Stimulated activated CD8-positive, alpha-beta memory T cell treated with anti-CD3 and anti-CD28 coated beads, Interleukin-4, amount 100 ng/mL, for 1 hour (primary cell): ENCODE results near the gene PHGDH.
"Not testable (repeated sequence)": the region's sequence is repeated elsewhere in the genome, so short reads cannot be mapped to it uniquely, and the experiment has no call there.

Source experiments
- DNase-seq, 2 donors: peaks; one replicate each; pipeline ENCODE4 v3.0.0-alpha.2; 2020; ENCODE audit warnings: low read depth in 2 of 2, low spot score in 1 of 2

The PHGDH gene

DNA sequence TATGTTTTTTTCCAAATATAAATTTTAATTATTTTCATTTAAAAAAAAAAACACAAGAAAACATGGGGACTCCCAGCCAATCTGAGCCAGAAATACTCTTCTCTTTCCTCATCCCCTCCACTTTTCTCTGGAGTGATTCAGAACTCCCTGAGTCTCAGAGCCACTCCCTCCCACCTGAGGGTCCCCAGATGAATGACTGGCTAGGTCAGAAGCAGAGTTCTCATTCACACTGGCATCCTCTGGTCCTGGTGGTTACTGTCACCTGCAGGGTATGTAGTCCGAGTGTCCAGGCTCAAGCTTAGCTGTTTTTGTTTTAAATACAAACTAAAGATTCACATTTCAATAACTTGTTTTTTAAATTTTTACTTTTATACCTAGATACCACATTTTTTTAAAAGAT lies 50.7 kb downstream of the PHGDH start:
- no peak for DNase-seq

DNA sequence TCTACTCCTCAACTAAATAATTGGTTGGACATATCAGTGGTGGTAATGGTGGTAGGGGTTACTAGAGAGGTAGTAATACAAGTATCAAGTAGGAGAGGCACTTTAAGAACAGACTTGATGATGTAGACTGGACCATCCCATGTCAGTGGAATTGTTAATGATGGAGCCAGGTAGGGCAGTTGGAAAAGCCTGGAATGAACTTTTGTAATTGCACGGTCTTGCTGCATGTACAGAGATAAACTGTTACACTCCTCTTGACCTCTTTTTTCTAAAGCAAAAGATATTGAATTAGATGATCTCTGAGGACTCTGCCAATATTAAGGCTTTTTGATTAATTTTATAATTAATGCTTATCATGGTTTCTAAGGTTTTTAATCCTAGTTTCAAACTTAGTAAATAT lies 51.2 kb downstream of the PHGDH start:
- no peak for DNase-seq

DNA sequence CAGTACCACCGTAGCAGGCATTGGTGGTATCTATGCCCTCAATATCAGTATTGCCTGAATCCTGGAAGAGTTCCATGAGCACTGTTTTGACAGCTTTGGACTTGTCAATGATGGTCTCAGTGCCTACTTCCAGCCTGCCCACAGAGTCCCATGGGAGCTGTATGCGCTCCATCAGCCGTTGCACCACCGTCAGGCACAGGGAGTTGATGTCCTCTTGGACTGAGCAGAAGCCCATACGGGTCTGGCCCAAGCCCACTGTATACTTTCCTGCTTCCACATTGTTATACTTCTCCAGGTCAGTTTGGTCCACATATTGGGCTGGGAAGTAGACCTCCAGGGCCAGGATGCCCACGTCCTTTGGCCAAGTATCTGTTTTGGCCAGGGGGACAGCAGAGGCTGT lies 52.5 kb downstream of the PHGDH start:
- DNase-seq: no peak

DNA sequence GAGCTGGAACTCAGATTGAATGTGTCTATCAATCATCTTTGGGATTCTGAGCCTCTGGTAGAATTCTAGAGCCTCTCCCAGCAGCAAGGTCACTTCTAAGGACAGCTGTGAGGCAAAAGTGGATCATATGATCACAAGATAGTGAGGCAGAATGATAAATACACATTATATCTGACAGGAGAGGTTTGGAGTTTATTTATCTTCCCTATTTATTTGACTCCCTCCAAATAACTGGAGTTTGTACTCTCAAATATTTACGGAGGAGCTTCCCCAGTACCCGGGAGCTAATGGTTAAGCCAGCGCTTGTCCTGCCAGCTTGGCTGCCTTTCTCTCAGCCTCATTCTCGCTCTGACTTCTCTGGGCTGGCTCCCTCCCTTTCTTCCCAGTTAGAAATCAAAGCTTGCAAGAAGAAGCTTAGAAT lies 54.6 kb downstream of the PHGDH start:
- no peak for DNase-seq

DNA sequence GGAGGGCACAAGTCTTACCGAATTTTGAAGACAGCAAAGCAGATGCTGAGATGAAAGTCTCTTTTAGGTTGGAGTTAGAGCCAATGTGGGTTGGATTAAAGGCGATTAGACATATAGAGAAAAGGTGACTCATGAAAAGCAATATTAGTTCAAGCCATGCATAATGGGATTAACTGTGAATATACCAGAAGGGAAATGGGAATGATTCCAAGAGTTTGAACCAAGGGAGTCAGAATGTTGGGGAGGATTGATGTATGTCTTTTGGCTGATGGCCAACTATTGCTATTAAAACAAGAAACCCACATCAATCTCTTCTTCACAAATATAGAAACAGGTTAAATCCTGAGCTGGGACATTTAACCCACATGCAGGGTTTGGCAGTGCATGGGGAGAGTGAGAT lies 55.8 kb downstream of the PHGDH start:
- no peak for DNase-seq

DNA sequence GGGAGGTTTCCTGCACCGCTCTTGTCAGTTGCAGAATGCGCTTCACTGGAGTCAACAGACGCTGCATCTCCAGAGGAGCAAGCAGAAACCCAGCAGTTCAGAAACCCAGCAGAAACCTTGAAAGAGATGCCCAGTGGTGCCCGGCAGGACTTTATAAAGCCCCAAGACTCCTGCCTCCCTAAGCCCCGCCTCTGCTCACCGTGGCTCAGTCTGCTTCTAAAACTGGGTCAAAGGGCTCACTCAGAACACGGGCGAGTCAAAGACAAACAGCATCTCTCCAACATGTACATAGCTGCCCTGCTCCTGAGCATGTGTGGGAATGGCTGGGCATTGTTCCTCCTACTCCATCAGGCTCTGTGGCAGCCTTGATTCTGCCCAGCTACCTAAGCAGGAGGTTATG lies 57.0 kb downstream of the PHGDH start, which contains the start of gene HMGCS2:
TSS of gene HMGCS2 (minus strand) at position 128 of the 400 bp plus-strand sequence. CDS start at position 67, 61 bp downstream.
- no peak for DNase-seq

DNA sequence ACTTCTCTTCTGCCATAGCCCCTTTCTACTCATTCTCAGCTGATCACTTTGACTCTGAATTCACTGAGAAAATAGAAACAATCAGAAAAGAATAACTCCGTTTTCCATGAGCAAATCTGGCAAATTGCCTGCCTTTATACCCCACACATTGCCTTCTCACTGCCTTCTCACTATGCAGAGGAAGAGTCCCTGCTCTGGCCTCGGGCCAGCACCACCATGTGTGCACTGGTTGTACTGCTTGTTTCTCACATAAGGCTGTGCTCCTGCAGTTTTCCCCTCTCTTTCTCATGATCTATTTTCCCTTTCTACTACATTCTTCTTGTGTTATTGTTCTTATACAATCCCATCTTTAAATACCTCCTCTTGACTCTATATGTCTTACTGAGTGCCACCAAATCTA lies 59.3 kb downstream of the PHGDH start:
- no peak for DNase-seq

DNA sequence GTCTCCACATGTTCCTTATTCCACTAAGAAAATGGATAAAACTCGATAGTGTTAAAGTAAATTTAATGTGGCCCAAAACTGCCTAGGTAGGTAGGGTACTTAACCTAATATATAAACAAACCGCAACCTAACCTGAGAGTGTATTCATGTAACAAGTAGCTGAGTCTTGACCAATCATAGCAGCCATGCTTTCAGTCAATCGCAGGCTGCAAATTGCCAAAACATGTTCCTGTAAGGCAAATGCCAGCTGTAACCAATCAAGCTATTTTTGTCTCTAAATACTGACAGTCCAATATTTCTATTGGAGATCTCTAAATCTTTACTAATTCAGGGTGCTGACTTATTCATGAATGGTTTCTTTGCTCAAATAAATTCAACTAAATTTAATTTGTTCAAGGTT lies 60.0 kb downstream of the PHGDH start:
- DNase-seq: no peak

DNA sequence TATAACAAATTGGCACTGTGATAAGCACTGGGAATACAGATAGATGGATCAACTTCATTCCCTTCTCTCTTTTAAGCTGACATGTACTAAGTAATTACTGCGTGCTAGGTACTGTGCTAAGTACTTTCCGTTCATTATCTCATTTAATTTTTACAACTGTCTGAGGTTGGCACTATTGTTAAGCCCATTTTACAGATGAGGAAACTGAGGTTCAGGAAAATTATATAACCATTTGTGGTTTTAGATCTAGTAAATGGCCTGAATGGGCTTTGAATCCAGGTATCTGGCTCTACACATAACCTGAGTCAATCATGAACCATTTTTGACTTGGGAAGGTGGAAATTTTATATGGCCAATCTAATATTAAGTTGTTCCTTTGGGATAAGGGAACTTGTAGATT lies 60.6 kb downstream of the PHGDH start:
- no peak for DNase-seq

DNA sequence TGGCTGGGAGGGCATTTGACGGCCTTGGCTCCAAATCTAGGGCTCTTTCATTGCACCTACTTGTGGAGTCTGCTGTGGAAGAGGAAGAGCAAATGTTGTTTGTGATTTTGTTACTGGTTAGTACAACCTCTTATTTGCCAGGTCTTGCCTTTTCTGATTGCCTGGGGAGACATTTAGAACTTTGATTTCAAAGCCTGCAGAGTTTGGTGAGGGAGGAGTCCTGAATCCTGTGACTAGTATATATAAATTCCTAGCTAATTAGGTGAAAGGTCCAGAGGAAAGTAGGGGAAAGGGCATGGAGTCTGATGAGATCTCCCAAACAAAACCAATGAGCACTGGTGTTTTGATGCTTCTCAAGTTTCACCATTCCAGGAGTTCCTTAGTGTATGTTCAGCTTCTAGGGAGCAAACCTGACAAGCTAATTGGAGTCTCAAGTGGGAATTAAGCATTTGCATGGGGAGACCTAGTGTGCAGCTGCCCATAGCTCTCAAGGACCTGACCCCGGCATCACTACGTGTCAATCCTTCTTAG lies 62.0 kb downstream of the PHGDH start:
- DNase-seq: no peak

DNA sequence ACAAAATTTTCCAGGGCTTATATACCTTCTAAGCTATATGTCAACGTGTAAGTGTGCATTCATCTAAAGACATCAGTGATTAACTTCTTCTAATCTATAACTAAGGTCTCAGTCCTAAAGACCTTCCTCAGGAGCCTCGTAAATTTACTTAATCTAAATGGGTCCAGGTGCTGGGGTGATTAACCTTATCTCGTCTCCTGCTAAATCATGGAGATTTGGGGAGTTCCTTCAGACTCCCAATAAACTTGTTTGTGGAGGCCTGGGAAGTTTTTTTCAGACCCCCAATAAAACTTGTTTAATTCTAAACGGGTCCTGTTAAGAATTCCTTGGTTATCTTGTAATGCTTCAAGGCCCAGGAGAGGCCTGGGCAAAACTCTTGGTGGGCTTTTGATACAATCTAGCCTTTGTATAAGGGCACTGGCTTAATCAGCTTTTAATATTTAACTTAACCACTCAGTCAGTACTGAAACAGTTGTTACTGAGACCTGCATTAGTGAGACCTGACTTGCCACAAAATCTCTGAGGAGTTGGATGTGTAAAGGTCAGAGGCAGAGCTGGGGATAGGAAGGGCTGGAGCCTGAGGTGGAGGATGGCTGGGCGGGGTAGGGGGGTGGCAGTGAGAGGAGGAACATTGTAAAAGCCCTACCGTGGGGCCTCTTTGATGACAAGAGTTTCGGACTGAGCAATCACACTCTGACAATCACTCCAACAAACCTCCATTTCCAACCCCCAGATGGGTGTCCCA lies 63.2 kb downstream of the PHGDH start:
- no peak for DNase-seq

DNA sequence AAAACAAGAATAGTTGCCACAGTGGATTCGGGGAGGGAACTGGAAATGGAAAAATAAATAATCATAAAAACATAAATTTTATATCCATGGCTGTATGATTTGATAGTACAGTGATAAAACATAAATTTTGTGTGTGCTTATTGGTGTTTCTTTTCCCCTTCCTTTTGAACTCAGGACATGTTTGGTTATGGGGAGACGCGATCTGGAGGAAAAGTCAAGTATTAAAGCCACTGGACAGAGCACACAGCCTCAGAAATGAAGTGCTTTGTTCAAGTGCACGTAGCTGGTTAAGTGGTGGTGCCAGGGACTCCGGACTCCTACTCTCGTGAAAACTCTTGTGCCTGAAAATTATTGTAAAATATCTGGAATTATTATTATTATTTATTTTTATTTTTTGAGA lies 66.6 kb downstream of the PHGDH start:
- DNase-seq: no peak

DNA sequence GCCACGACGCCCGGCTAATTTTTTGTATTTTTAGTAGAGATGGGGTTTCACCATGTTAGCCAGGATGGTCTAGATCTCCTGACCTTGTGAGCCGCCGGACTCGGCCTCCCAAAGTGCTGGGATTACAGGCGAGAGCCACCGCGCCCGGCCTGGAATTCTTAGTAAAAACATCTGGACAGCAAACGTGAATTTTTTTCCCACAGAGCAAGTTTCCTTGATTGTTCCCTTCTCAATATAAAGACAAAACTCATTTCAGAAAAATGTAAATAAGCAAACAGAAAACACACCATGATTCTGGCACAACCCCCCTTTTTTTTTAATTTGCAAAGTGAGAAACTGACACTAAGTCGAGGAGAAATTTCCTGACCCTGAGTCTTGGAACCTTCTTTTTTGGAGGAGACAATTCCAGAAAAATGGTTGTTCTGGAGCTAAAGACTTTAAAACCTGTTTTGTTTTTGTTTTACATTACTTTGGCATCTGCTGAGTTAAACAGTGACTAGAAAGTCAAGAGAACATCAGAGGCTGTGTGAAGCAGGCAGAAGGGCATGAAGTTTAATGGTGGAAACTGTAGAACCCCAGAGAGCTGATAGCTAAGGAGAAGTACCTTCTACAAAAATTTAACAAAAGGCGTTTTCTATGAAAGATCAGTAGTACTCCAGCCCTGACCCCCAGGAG lies 67.3 kb downstream of the PHGDH start:
- DNase-seq: no peak

DNA sequence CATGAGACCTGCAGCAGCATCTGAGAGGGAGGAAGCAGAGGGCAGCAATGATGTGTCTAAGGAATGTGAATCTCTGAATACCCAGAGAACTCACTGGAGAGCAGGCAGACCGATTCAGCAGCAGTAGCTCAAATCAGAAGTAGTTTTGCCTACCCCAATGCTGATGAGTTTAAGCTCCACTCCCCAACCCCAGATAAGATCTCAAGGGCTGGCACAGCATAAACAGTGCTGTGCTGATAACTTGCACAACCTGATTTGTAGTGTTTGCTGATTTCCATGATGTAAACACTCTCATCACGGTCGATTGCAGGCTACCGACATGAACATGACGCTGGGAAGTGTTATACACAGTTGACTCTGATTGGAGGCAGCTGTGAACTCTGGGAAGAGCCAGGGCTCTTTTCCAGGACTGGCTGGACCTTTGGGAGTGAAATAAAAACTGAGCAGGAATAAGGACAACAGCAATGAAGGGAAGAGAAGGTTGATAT lies 68.2 kb downstream of the PHGDH start:
- DNase-seq: no peak

DNA sequence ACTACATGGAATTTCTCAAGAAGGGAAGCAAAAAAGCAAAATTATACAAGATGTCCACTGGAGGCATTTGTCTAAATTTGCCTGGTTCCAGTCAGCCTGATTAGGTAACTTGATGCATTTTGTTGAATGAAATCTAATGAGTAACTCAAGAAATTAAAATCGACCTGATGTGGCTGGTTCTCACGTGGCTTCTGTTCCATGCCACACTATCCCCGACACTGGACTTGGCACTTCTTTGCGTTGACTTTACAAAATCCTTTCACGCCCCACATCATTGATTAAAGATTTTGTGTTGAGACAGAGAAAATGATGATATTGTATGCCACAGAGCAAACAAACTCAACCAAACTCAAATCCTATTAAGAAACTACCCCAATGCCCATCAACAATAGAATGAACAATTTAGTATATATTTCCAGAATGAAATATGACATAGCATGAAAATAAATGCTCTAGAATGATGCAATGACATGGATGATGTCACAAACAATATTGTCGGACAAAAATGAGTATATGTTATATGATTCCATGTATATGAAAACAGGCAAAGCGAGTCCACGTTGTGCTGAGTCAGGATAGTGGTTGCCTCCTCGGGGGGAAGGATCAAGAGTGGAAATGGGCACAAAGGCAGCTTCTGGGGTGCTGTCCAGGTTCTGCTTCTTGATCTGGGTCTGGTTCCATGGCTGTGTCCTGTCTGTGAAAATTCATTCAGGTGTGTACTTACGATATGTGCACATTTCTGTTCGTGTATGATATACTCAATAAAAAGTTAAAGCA lies 69.9 kb downstream of the PHGDH start:
- DNase-seq: no peak

DNA sequence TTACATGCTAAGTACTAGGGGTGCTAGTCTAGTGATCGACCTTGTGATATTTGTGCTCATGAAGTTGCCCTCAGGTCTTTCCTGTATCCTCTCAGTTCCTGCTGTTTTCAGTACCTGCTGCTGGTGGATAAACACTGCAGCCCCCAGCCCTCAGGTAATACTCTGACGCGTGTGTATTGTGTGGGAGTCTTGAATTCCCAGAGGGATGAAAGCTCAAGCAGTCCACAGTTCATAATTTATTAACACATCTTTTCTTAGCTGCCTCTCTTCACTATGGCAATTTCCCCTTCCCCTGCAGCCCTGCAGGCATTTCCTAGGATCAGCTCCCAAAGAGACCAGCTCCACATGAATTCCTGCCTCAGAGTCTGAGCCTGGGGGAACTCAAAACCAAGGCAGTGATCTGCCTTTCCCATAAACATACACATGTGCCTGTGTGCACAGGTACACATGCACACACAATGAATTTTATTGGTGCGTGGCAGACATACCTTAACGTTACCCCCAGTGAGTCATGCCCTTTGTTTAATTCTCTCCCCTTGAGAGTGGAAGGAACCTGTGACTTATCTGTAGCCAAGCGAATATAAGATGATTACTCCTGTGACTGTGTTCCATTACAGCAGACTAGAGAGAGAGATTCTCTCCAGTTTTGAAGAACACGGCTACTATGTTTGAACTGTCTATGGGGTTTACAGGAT lies 71.0 kb downstream of the PHGDH start:
- no peak for DNase-seq

DNA sequence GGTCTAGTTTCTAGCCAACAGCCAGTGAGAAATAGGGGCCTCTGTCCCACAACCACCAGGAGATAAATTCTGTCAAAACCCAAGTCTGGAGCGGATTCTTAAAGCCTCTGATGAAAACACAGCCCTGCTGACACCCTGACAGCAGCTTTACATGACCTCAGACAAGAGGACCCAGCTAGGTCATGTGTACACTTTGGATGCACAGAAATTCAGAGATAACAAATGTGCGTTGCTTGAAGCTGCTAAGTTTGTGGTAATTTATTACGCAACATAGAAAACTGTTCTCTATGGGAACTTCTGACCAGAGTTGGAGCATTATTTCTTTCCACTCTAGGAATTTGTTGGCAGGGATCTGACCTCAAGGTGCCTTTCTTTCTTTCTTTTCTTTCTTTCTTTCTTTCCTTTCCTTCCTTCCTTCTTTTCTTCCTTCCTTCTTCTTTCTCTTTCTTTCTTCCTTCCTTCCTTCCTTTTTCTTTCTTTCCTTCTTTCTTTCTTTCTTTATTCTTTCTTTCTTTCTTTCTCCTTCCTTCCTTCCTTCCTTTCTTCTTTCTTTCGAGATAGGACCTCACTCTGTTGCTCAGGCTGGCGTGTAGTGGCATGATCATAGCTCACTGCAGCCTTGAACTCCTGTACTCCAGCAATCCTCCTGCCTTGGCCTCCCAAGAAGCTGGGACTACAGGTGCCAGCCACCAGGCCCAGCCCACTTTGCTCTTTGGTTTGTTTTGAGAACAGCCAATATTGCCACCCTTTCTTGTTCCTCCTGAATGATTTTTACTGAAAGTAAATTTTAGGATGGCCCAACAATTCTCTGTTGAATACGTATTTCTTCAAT lies 71.8 kb downstream of the PHGDH start:
- DNase-seq: no peak

DNA sequence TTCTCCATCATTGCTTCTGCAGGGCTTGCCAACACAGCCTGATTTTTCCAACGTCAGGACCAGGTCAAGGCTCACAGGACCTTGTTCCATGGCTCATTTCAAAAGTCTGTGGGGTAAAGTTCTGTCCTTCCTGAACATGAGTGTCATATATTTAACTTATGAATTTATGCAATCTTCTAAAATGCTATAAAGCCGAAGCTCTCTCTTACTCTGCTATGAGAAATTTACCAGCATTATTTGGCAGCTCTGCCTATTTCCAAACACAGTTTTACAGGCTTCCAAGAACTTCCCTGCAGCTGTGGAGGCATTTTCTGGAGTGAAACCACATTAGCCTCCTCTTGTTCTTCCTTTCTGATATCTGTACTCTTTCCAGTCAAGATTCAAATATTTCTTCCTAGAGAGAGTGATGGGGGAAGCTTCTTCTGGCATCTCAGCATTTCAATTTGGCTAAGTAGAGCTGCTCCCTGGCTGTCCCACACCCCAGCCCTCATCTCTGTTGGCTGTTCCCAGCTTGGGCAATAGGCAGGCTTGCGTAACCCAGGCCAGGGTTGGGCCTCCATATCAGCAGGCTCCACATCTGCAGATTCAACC lies 72.6 kb downstream of the PHGDH start:
- DNase-seq: no peak

DNA sequence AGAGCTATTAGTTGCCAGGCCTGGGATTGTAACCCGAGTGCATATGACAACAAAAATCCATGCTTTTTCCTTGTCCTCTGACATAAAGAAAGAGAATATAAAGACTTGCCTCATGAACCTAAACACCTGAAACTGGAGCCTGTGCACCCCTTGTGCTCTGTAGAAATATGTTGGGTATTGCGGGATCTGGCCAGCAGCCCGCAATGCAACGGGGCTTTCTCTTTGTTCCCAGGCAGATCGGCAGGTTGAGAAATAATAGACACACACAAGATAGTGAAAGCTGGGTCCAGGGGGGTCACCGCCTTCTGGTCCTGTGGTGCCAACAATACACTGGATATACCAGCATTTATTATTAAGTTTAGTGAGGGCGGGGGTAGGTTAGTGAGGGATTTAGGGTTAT lies 74.3 kb downstream of the PHGDH start:
- DNase-seq: not testable (repeated sequence)
